Cortex of kidney (tissue), 1 donor: ENCODE results near the gene COL23A1.
"Not testable (repeated sequence)": the region's sequence is repeated elsewhere in the genome, so short reads cannot be mapped to it uniquely, and the experiment has no call there.

Experiments used
- DNase-seq: peaks from one replicate; lab custom pipeline; 2025; lab: John Stamatoyannopoulos, UW

Gene COL23A1

DNA sequence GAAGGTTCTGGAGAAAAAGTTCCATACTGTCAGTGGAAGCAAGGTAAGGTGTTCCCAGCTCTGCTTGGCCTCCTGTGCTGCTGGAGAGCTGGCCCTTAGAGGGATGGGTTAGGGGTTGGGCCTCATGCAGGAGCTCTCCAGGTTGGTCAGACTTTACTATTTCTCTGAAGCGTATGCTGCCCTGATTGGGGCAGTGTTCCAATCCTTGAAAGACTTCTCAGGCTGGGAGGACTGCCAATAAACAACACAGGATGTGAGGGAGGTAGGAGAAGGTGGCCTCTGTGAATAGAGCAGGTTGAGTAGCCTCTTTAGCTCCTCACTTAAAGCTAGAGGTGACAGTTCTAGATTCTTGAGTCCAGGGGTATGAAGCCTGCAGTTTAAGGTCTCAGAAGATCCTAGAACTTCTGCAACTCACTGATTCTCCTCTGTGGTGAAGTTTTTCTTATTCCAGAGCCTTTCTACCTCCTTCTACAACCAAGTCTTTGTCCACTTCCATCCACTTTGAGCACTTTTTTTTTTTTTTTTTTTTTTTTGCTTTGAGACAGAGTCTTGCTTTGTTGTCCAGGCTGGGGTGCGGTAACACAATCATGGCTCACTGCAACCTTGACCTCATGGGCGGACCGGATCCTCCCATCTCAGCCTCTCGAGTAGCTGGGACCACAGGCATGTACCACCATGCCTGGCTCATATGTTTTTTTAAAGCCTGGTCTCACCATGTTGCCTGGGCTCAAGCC lies 382.8 kb downstream of the COL23A1 start:
- DNase-seq = no peak

DNA sequence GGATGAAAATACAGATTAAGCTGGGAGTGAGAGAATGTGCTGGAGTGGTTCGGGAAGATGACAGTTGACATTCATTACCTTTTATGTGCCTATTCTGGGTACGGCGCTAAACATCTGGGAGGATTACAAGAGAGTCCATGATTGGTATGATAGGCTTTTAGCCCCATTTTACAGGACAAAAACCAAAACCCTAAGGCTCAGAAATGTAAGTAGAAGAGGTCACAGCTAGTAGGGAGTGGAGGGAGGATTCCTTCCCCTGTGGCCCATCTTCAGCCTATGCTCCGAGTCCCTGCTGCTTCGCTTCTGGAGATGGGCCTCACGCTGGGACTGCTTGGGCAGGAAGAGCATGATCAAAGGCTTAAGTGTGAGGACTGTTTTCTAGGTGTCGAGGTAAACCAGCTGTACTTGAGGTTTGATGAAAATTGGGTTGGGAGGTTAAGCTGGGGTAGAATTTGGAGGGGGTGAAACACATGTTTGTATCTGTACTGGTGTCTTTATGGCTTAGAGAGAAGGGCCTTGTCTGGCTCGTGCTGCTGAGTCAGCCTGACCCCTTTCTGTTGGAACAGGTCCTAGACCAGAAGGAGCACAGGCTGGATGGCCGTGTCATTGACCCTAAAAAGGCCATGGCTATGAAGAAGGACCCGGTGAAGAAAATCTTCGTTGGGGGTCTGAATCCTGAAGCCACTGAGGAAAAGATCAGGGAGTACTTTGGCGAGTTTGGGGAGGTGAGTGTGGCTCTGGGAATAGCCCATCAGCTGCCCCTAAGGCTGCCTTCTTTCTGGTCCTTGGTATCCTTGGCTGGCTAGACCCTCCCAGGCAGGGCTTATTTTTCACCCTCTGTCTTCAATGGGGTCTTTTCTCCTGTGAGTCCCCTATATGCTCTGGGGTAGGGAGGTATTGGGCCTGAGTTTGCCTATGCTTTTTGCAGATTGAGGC lies 383.8 kb downstream of the COL23A1 start:
- no peak for DNase-seq

DNA sequence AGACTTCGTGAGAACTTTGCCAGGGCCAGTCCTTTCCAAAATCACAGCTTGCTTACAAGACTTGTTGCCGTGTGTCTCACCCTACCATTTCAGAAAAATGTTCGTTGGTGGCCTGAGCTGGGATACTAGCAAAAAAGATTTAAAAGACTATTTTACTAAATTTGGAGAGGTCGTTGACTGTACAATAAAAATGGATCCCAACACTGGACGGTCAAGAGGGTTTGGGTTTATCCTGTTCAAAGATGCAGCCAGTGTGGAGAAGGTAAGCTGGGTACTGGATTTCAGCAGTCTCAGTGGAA lies 384.5 kb downstream of the COL23A1 start:
- DNase-seq = no peak

DNA sequence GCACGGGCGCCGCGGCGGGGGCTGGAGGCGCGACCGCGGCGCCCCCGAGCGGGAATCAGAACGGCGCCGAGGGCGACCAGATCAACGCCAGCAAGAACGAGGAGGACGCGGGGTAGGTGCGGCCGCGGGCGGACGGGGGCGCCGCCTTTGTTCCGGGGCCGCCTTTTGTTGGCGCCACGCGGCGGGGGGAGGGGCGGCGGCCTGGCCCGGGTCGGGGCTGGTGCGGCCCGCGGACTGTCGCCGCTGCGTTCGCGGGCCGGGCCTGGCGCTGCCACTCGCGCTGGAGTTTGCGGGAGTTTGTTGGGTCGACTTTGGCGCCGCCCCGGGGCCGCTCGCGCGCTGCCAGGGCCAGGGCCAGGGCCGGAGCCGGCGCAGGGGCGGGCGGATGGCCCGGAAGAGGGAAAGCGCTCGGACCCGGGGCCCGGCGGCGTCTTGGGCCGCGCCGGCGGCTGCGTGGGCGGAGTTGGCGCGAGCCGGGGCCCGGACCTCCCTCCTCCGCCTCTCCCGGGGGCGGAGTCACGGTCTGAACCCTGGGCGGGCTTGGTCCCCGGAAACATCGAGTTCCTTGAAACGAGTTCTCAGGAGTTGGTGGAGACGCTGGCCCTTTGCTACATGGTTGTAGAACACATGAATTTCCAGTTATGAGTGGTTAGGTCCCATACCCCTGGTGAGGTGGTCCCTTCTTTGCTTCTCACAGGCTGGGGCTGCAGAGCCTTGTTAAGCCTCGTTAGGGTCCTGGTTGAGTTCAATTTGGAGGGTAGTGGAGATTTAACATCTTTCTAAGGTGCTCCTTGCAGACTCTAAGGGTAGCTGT lies 385.1 kb downstream of the COL23A1 start:
- DNase-seq = no peak

DNA sequence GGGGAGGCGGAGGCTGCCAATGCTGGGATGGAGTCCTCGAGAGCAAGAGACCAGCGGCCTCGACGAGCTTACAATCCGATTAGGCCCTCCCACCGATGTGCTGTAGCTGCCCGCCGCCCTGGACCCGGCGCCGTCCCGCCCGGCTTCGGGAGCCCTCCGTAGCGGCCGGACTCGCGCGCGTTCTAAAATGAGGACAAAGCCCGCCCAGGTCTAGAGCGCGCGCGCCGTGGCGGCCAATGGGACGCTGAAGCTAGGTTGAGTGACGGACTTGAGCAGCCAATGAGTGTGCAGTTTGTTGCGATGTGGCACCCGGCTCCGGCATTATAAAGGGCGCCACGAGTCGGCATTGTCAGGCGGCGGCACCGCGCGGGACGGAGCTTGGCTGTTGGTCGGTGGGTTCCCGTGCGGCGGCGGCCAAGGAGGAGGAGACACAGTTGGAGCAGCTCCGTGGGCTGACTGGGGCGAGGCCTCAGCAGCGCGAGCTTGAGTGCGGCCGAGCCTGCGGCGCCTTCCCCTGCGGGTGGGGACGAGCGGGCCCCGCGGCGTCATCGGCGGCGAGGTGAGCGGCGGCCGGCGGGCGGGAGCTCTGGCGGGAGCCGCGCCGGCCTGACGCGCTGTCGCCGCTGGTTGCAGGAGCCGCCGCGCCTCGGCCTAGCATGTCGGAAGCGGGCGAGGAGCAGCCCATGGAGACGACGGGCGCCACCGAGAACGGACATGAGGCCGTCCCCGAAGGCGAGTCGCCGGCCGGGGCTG lies 385.8 kb downstream of the COL23A1 start, which contains the start of gene HNRNPAB:
Gene HNRNPAB, plus strand, starts transcription at position 352 of the 753 bp plus-strand sequence. Its CDS starts 305 bp downstream, at position 657.
- no peak for DNase-seq

DNA sequence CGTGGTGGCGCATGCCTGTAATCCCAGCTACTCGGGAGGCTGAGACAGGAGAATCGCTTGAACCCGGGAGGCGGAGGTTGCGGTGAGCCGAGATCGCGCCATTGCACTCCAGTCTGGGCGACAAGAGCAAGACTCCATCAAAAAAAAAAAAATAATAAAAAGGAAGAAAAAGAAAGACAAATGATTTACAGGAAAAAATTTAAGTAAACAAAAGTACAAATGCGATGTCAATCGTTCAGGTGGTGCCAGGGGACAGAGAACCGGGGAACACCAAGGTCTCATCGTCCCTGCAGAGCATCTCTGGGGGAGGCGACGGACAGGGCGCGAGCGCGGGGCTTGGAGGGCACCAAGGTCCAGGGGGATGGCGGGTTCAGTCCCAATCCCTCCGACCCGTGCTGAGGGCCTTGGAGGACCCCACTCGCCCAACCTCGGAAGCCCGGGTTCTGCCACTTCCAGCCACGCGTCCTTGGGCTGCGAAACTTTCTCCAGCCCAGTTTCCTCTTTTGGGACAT lies 386.5 kb downstream of the COL23A1 start:
- DNase-seq = no peak

DNA sequence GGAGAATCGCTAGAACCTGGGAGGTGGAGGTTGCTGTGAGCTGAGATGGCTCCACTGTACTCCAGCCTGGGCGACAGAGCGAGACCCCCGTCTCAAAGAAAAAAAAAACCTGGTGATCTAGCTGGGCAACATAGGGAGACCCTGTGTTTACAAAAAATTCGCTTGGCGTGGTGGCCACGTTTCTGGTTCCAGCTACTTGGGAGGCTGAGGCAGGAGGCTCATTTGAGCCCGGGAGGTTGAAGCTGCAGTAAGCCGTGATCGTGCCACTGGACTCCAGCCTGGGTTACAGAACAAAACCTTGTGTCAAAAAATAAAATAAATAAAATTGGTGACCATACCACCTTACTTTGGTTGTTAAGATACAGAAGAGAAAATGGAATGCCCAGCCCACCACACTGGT lies 387.7 kb downstream of the COL23A1 start:
- no peak for DNase-seq

DNA sequence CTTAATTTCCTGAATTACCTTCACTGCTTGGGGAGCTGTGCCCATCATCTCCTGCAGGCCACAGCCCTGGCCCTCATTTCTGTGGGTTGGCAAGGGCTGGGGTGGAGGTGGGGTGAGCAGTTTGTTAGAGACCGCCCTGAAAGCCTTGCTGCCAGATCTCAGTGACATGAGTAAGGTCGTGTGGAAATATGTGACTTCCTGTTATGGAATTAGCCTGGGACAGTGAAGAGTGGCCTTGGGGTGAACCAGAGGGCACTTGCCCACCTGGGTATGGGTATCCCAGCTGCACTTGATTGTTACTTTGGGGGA lies 388.3 kb downstream of the COL23A1 start:
- DNase-seq = no peak

DNA sequence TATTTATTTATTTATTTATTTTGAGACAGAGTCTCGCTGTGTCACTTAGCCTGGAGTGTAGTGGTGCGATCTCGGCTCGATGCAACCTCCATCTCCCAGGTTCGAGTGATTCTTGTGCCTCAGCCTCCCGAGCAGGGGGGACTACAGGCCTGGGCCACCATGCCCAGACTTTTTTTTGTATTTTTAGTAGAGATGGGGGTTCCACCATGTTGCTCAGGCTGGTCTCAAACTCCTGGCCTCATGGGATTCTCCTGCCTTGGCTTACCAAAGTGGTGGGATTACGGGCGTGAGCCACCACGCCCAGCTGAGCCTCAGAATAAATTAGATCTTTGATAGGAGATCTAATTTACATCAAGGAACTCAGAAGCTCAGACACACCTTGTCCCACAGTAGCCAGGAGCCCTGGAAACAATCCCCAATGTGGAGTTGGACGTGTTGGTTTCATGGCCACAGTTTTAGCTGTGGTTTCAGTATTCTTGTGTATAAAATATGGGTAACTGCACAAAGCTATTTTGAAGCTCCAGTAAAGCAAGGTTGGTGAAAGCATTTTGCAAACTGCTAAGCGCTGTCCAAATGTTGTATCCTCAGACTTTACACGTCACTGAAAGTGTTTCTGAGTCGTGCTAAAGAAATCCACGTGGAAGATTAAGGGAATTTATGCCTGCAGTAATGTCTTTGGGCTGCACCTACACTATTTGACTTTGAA lies 388.8 kb downstream of the COL23A1 start:
- no peak for DNase-seq

DNA sequence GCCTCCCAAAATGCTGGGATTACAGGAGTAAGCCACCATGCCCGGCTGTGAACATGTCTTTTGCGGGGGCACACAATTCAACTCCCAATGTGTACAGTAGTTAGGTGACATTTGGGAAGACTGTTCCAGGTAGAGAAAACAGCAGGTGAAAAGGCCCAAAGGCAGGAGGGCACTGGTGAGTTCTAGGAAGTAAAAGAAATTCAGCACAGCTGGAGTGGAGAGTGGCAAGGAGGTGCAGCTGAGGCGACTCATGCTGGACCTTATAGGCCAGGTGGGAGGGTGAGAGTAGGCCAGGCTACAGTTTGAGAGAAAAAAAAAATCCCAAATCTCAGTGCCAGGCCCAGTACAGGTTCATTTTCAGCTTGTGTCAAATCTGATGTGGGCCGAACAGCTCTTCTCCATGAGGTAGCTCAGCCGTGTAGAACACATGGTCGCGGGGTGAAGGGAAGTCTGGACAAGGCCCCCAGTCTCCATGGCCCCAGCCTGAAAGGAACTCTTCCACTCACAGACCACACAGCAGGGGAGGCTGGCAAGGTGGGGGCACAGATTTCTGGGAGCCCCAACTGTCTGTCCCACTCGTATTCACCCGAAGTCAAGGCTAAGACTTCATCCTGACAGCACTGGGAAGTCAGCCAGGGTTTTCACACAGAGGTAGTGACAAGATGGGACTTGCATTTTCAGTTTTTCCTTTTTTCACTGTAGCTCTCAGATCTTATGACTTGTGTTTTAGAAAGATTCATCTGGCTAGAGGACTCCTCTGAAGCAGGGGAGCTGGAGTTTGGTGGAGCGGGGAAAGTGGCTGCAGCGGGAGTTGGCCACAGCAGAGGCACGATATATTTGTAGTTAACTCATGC lies 390.4 kb downstream of the COL23A1 start:
- no peak for DNase-seq

DNA sequence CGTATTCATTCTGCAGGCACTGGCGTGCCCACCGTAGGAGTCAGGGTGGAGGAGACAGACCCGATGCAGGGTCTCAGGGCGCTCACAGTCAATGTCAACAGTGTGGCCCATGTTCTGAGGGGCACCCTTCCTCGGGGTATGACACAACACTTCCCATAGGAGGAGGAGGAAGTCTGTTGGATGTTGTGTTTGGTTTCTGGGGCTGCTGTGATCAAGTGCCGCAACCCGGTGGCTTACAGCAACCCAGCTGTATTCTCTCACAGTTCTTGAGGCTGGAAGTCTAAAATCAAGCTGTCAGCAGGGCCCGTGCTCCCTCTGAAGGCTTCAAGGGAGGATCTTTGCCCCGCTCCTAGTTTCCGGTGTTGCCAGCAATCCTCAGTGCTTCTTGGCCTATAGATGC lies 391.5 kb downstream of the COL23A1 start:
- no peak for DNase-seq

DNA sequence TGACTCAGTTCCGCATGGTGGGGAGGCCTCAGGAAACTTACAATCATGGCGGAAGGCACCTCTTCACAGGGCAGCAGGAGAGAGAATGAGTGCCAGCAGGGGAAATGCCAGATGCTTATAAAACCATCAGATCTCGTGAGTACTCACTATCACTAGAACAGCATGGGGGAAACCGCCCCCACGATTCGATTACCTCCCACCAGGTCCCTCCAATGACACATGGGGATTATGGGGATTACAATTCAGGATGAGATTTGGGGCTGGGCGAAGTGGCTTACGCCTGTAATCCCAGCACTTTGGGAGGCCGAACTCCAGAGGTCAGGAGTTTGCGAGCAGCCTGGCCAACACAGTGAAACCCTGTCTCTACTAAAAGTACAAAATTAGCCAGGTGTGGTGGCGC lies 392.0 kb downstream of the COL23A1 start:
- DNase-seq = not testable (repeated sequence)

DNA sequence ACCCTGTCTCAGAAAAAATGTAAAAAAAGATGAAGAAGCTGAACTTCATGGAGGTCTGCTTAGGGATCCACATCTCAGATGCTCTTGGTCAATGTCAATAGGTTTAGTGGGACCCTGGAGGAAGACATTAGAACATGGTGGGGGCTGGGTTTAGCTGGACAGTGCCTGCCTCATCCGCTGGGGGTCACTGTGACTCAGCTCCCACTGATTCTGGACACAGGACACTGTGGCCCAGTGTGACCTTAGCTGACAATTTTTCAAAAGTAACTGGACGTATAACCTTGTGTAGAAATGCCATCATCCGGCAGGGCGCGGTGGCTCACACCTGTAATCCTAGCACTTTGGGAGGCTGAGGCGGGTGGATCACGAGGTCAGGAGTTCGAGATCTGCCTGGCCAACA lies 393.2 kb downstream of the COL23A1 start:
- DNase-seq = no peak

DNA sequence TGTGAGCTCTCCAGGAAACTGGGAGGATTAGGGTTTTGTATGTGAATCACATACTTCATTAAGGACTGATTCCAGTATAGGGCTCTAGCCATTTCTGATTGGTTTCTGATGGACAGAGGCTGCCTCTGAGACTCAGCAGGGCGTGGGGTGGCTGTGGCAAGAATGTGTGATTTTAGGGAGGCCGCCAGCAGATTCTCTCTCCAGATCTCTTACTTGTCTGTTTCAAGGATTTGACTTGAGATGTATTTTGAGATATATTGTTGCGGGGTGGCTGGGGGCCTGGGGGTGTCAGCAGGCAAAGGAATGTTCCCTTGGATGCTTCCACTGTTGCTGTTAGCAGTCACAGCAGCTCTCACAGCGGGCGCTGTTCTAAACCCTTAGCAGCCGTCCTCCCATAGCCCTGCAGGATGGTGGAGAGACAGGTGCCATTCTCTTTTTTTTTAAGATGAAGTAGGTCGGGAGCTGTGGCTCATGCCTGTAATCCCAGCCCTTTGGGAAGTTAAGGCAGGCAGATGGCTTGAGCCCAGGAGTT lies 393.8 kb downstream of the COL23A1 start:
- no peak for DNase-seq

DNA sequence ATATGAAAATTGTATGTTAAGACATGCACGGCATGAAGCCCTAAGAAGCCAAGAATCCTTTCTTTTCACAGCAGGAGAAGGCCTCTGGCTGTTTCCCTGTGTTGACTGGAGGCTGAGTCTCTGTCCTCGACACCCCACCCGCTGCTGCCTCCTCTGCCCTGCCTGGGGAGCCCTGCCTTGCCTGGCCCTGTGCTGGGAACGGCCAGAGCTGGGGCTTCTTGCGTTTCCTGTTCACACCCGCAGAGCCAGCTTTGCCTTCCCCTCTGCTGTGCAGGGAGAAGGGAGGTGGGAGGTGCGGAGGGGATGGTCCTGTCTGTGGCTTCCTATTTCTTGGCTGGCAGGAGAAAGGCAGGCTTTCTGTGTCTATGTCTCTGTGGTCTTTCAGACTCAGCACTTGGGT lies 396.2 kb downstream of the COL23A1 start:
- DNase-seq = no peak

DNA sequence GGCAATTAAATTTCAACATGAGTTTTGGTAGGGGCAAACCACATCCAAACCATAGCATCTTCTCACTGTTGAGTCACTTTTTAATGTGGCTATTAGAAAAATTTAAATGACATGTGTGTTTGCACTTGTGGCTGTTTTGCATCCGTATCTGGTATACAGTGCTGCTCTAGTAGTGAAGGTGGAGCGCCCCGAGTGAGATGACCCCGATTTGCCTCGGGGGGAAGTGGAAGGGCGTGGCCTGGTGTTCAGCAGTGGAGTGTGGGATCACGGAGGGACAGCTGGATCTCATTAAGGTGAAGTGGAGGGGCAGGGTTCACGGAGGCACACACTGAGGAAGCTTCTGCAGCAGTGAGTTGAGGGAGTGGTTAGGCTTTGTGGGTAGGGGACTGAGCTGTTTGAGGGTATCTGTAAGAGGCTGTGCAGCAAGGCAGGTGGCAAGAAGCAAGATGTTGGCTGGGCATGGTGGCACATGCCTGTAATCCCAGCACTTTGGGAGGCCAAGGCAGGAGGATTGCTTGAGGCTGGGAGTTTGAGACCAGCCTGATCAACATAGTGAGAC lies 396.9 kb downstream of the COL23A1 start:
- no peak for DNase-seq

DNA sequence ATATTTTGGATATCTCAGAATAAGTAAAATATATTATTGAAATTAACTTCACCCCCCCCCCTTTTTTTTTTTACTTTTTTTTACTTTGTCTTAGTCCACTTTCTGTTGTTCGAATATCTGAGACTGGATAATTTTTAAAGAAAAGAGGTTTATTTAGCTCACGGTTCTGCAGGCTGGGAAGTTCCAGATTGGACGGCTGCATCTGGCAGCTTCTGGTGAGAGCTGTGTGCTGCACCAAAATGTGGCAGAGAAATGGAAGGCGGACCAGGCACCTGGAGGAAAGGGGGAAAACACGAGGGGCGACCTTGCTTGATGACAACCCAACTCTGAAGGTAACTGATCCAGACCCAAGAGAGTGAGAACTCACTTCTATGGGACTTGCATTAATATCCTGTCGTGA lies 397.4 kb downstream of the COL23A1 start:
- DNase-seq = no peak

DNA sequence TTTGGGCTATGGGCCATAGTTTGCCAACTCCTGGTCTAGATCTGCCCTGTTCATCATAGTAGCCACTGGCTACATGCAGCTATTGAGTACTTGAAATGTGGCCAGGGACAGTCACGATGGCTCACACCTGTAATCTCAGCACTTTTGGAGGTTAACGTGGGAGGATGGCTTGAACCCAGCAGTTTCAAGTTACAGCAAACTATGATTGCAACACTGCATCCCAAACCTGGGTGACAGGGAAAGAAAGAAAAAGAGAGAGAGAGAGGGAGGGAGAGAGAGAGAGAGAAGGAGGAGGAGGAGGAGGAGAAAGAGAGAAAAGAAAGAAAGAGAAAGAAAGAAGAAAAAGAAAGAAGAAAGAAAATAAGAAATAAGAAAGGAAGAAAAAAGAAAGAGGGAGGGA lies 397.9 kb downstream of the COL23A1 start:
- DNase-seq = no peak

DNA sequence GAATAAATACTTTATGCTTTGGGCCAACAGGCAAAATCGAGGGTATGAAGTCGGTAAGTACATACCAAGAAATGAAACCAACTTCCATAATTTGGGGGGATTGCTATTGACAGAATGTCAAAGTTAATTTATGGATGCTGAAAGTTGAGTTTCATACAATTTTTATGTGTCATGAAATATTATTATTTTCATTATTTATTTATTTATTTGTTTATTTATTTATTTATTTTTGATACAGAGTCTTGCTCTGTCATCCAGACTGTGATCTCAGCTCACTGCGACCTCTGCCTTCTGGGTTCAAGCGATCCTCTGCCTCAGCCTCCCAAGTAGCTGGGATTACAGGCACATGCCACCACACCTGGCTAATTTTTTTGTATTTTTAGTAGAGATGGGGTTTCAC lies 398.5 kb downstream of the COL23A1 start:
- DNase-seq = no peak

DNA sequence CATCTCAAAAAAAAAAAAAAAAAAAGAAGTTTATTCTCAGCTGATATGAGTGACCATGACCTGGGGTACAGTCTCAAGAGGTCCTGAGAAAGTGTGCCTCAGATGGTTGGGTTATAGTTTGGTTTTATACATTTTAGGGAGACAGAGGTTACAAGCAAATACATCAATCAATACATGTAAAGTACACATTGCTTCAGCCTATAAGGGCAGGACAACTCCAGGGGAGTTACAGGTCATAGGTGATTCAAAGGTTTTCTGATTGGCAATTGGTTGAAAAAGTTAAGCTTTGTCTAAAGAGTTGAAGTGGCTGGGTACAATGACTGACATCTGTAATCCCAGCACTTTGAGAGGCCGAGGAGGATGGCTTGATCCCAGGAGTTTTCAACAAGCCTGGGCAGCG lies 400.8 kb downstream of the COL23A1 start:
- no peak for DNase-seq
